SK-N-SH treated with all-trans-retinoic acid at 6 μM for 48 hours (cell line): Measurements from ENCODE around the gene MKKS.

Experiments used
- ATAC-seq: fragments of 200-7000 bp; cut with Tn5 transposase; 3 replicates; pipeline ENCODE4 v1.9.1; 2020; ENCODE audit warnings: mild to moderate bottlenecking, moderate library complexity
- ARNTL ChIP-seq: fragments of 450-650 bp; formaldehyde crosslinking; IDR thresholded peaks from 2 replicates; pipeline ENCODE4 v1.5.0; 2020; ENCODE audit warnings: low read depth, mild to moderate bottlenecking, moderate library complexity, borderline replicate concordance
- BACH2 ChIP-seq: fragments of 250-450 bp; sonication (Bioruptor Pico); IDR thresholded peaks from 2 replicates; pipeline ENCODE4 v1.9.0; 2021; ENCODE audit warnings: mild to moderate bottlenecking, borderline replicate concordance
- CSDC2 ChIP-seq: fragments of 250-450 bp; sonication (Bioruptor Pico); IDR thresholded peaks from 2 replicates; pipeline ENCODE4 v1.5.0; 2020; ENCODE audit warnings: mild to moderate bottlenecking, moderate library complexity
- CSRNP3 ChIP-seq: fragments of 250-450 bp; sonication (Bioruptor Pico); IDR thresholded peaks from 2 replicates; pipeline ENCODE4 v1.5.1; 2021; ENCODE audit warnings: mild to moderate bottlenecking, moderate library complexity
- ESRRG ChIP-seq: fragments of 250-450 bp; sonication (Bioruptor Pico); IDR thresholded peaks from 2 replicates; pipeline ENCODE4 v1.6.1; 2021; ENCODE audit warnings: mild to moderate bottlenecking
- POU6F1 ChIP-seq: fragments of 250-450 bp; sonication (Bioruptor Pico); IDR thresholded peaks from 2 replicates; pipeline ENCODE4 v1.8.0; 2021; ENCODE audit warnings: low read depth, mild to moderate bottlenecking, moderate library complexity, borderline replicate concordance
- RARB ChIP-seq: fragments of 250-450 bp; sonication (Bioruptor Pico); IDR thresholded peaks from 2 replicates; pipeline ENCODE4 v1.8.0; 2021; ENCODE audit warnings: mild to moderate bottlenecking, moderate library complexity
- SNAI2 ChIP-seq: fragments of 250-450 bp; sonication (Bioruptor Pico); IDR thresholded peaks from 2 replicates; pipeline ENCODE4 v1.5.0; 2020; ENCODE audit warnings: mild to moderate bottlenecking, moderate library complexity
- TCF4 ChIP-seq: fragments of 250-450 bp; sonication (Bioruptor Pico); IDR thresholded peaks from 2 replicates; pipeline ENCODE4 v1.8.0; 2021; ENCODE audit warnings: mild to moderate bottlenecking, moderate library complexity, borderline replicate concordance
- TOX ChIP-seq: fragments of 250-450 bp; sonication (Bioruptor Pico); IDR thresholded peaks from 2 replicates; pipeline ENCODE4 v1.8.0; 2021; ENCODE audit warnings: mild to moderate bottlenecking, moderate library complexity, borderline replicate concordance
- TSHZ2 ChIP-seq: fragments of 250-450 bp; sonication (Bioruptor Pico); IDR thresholded peaks from 2 replicates; pipeline ENCODE4 v1.5.0; 2020; ENCODE audit warnings: mild to moderate bottlenecking, moderate library complexity
- ZC3H10 ChIP-seq: fragments of 250-450 bp; sonication (Bioruptor Pico); IDR thresholded peaks from 2 replicates; pipeline ENCODE4 v1.5.1; 2021; ENCODE audit warnings: mild to moderate bottlenecking, moderate library complexity
- ZFP3 ChIP-seq: fragments of 250-450 bp; sonication (Bioruptor Pico); IDR thresholded peaks from 2 replicates; pipeline ENCODE4 v1.5.0; 2020; ENCODE audit warnings: mild to moderate bottlenecking, moderate library complexity
- ZFP30 ChIP-seq: fragments of 450-650 bp; formaldehyde crosslinking; IDR thresholded peaks from 2 replicates; pipeline ENCODE4 v1.5.0; 2022; ENCODE audit warnings: mild to moderate bottlenecking, moderate library complexity
- ZNF70 ChIP-seq: fragments of 450-650 bp; formaldehyde crosslinking; IDR thresholded peaks from 2 replicates; pipeline ENCODE4 v1.5.0; 2020; ENCODE audit warnings: mild to moderate bottlenecking, moderate library complexity
- ZNF8 ChIP-seq: fragments of 450-650 bp; formaldehyde crosslinking; IDR thresholded peaks from 2 replicates; pipeline ENCODE4 v1.5.0; 2020; ENCODE audit warnings: mild to moderate bottlenecking, moderate library complexity
- TF ChIP-seq, protein P1 (sequence below): fragments of 250-450 bp; sonication (Bioruptor Pico); IDR thresholded peaks from 2 replicates; pipeline ENCODE4 v1.5.1; 2020; ENCODE audit warnings: low read depth, mild to moderate bottlenecking, moderate library complexity
- TF ChIP-seq, protein P2 (sequence below): fragments of 250-450 bp; sonication (Bioruptor Pico); IDR thresholded peaks from 2 replicates; pipeline ENCODE4 v1.8.0; 2020; ENCODE audit warnings: mild to moderate bottlenecking, moderate library complexity, borderline replicate concordance

MKKS gene

GRCh38 chr20:10433014-10433622, 904 bp downstream of the MKKS start:
- TF ChIP-seq TOX (CRISPR knock-in tag) (no peak), ZC3H10 (no peak), ZNF70 (CRISPR knock-in tag) (no peak), CSRNP3 (CRISPR knock-in tag) (no peak), BACH2 (no peak)
- TF ChIP-seq, all 23 proteins: peak for 0
- no peak; the same call in 2 of the 3 replicates for ATAC-seq

DNA sequence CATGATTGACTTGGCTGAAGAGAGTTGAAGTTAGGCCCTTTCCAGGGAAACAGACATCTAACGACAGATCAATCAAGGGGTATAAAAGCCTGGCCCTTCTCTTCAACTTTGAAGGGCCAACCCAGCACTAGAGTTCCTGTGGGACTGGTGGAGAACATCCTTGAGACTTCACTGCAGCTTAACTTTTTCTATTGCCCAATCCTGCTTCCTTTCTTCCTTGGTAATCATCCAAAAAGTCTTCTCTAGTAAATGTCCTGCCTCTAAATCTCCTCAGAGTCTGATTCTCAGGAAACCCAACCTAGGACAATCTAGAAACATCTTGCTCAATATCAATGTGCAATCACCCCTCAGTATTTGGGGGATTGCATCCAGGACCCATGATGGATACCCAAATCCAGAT, 1.9 kb downstream of the MKKS start:
- TF ChIP-seq, protein P1, sequence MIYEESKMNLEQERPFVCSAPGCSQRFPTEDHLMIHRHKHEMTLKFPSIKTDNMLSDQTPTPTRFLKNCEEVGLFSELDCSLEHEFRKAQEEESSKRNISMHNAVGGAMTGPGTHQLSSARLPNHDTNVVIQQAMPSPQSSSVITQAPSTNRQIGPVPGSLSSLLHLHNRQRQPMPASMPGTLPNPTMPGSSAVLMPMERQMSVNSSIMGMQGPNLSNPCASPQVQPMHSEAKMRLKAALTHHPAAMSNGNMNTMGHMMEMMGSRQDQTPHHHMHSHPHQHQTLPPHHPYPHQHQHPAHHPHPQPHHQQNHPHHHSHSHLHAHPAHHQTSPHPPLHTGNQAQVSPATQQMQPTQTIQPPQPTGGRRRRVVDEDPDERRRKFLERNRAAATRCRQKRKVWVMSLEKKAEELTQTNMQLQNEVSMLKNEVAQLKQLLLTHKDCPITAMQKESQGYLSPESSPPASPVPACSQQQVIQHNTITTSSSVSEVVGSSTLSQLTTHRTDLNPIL (CRISPR knock-in tag): no peak
- no peak for TF ChIP-seq ZFP30 (CRISPR knock-in tag)
- no peak for TF ChIP-seq POU6F1 (CRISPR knock-in tag)
- TF ChIP-seq CSDC2: no peak
- no peak for TF ChIP-seq RARB (CRISPR knock-in tag)
- TF ChIP-seq ARNTL (CRISPR knock-in tag): no peak
- TF ChIP-seq BACH2: no peak
- no peak for ATAC-seq

- no peak for ATAC-seq
- TF ChIP-seq, protein P1 (CRISPR knock-in tag): no peak
- TF ChIP-seq TSHZ2 (CRISPR knock-in tag) (no peak), ESRRG (CRISPR knock-in tag) (no peak), CSDC2 (no peak), ZFP30 (CRISPR knock-in tag) (no peak), CSRNP3 (CRISPR knock-in tag) (no peak), SNAI2 (CRISPR knock-in tag) (no peak), TCF4 (no peak), BACH2 (no peak), ARNTL (CRISPR knock-in tag) (no peak), POU6F1 (CRISPR knock-in tag) (no peak), ZFP3 (CRISPR knock-in tag) (no peak), ZNF70 (CRISPR knock-in tag) (no peak), ZNF8 (CRISPR knock-in tag) (no peak), RARB (CRISPR knock-in tag) (no peak)
- TF ChIP-seq, protein P2, sequence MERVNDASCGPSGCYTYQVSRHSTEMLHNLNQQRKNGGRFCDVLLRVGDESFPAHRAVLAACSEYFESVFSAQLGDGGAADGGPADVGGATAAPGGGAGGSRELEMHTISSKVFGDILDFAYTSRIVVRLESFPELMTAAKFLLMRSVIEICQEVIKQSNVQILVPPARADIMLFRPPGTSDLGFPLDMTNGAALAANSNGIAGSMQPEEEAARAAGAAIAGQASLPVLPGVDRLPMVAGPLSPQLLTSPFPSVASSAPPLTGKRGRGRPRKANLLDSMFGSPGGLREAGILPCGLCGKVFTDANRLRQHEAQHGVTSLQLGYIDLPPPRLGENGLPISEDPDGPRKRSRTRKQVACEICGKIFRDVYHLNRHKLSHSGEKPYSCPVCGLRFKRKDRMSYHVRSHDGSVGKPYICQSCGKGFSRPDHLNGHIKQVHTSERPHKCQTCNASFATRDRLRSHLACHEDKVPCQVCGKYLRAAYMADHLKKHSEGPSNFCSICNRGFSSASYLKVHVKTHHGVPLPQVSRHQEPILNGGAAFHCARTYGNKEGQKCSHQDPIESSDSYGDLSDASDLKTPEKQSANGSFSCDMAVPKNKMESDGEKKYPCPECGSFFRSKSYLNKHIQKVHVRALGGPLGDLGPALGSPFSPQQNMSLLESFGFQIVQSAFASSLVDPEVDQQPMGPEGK (CRISPR knock-in tag): no peak
Observed at GRCh38 chr20:10430704-10431103, 3.3 kb downstream of the MKKS start.
